DMS153 treated with DMSO at 0.1 percent for 48 hours (cell line): Measurements from ENCODE around the gene PRIMPOL.
A peak's percentile ranks its signal among the peaks of the same experiment; 100 is the strongest.
"Not testable (repeated sequence)": the region's sequence is repeated elsewhere in the genome, so short reads cannot be mapped to it uniquely, and the experiment has no call there.

ENCODE experiments used
- DNase-seq: peaks from one replicate; lab custom pipeline; 2025; ENCODE audit not compliant: unreplicated experiment; lab: John Stamatoyannopoulos, UW

The PRIMPOL gene

GRCh38 chr4:184649026-184649970 lies at the start of gene PRIMPOL, which contains the start of gene CASP3:
PRIMPOL (plus strand) TSS chr4:184649738; CDS start chr4:184657141, 7,403 bp downstream.
CASP3 (minus strand) TSS chr4:184649447; CDS start chr4:184638453, 10,994 bp downstream.
- DNase-seq, result peak; percentile 88

- not testable (repeated sequence) for DNase-seq
Observed at GRCh38 chr4:184600982-184601381, 48.6 kb upstream of the PRIMPOL start.

- DNase-seq, result not testable (repeated sequence)
Observed at GRCh38 chr4:184602857-184603256, 46.7 kb upstream of the PRIMPOL start.

GRCh38 chr4:184607429-184607828 lies 42.1 kb upstream of the PRIMPOL start:
- DNase-seq, result not testable (repeated sequence)

- DNase-seq, result no peak
Observed at GRCh38 chr4:184612074-184612473, 37.5 kb upstream of the PRIMPOL start.

- DNase-seq, result no peak
Observed at GRCh38 chr4:184613405-184613804, 36.1 kb upstream of the PRIMPOL start.

GRCh38 chr4:184614509-184614908 lies 35.0 kb upstream of the PRIMPOL start:
- no peak for DNase-seq

GRCh38 chr4:184616168-184616567 lies 33.4 kb upstream of the PRIMPOL start:
- DNase-seq, result not testable (repeated sequence)

GRCh38 chr4:184616633-184617551 lies 32.6 kb upstream of the PRIMPOL start:
- no peak for DNase-seq

GRCh38 chr4:184617600-184618196 lies 31.8 kb upstream of the PRIMPOL start:
- DNase-seq, result no peak

- DNase-seq, result no peak
Observed at GRCh38 chr4:184620212-184620867, 29.2 kb upstream of the PRIMPOL start.

- no peak for DNase-seq
Observed at GRCh38 chr4:184621518-184621917, 28.0 kb upstream of the PRIMPOL start.

GRCh38 chr4:184624504-184624903 lies 25.0 kb upstream of the PRIMPOL start:
- not testable (repeated sequence) for DNase-seq

- DNase-seq, result no peak
Observed at GRCh38 chr4:184624972-184625554, 24.5 kb upstream of the PRIMPOL start.

GRCh38 chr4:184625783-184626596 lies 23.5 kb upstream of the PRIMPOL start:
- not testable (repeated sequence) for DNase-seq

- no peak for DNase-seq
Observed at GRCh38 chr4:184628103-184628502, 21.4 kb upstream of the PRIMPOL start.

GRCh38 chr4:184632842-184633241 lies 16.7 kb upstream of the PRIMPOL start:
- no peak for DNase-seq

GRCh38 chr4:184635381-184635780 lies 14.2 kb upstream of the PRIMPOL start:
- DNase-seq, result no peak

GRCh38 chr4:184636144-184636543 lies 13.4 kb upstream of the PRIMPOL start:
- DNase-seq, result no peak
